HL-60/S4 (cell line): ENCODE data around the gene DEGS2.
"Not testable (repeated sequence)": the region's sequence is repeated elsewhere in the genome, so short reads cannot be mapped to it uniquely, and the experiment has no call there.

Experiments
- in situ Hi-C: fragments of 300-500 bp; cut with MboI; formaldehyde crosslinking; loops from 2 replicates; pipeline ENCODE4 v1.14.3; 2022; ENCODE audit warnings: low sequenced_read_pairs

DEGS2 gene

GRCh38 chr14:100159094-100159864 is at the start of gene DEGS2:
TSS of gene DEGS2 (minus strand) at chr14:100159645. CDS start at chr14:100159587, 58 bp downstream.
- in situ Hi-C loops = no loop called here

GRCh38 chr14:100208136-100208535 is 48.7 kb upstream of the DEGS2 start:
- in situ Hi-C loops = not testable (repeated sequence)

GRCh38 chr14:100207588-100207987 is 48.1 kb upstream of the DEGS2 start:
- in situ Hi-C loops = not testable (repeated sequence)

- in situ Hi-C loops = not testable (repeated sequence)
Measured at GRCh38 chr14:100204835-100205167, 45.4 kb upstream of the DEGS2 start.

- in situ Hi-C loops = no loop called here
Measured at GRCh38 chr14:100203962-100204834, 44.8 kb upstream of the DEGS2 start.

- in situ Hi-C loops = no loop called here
Measured at GRCh38 chr14:100203146-100203545, 43.7 kb upstream of the DEGS2 start.

- in situ Hi-C loops = no loop called here
Measured at GRCh38 chr14:100202712-100203111, 43.3 kb upstream of the DEGS2 start.

GRCh38 chr14:100201701-100202100 is 42.3 kb upstream of the DEGS2 start:
- in situ Hi-C loops = no loop called here

- in situ Hi-C loops = no loop called here
Measured at GRCh38 chr14:100200311-100200710, 40.9 kb upstream of the DEGS2 start.

- in situ Hi-C loops = loop anchor here (5.0 kb wide), 1 partner anchor 217 kb away; no protein-coding TSS in a partner anchor
Measured at GRCh38 chr14:100199240-100199860, 39.9 kb upstream of the DEGS2 start.

- in situ Hi-C loops = no loop called here
Measured at GRCh38 chr14:100193417-100194357, 34.2 kb upstream of the DEGS2 start.

- in situ Hi-C loops = no loop called here
Measured at GRCh38 chr14:100192672-100193416, 33.4 kb upstream of the DEGS2 start.

GRCh38 chr14:100192250-100192671 is 32.8 kb upstream of the DEGS2 start:
- in situ Hi-C loops = no loop called here

GRCh38 chr14:100191584-100192249 is 32.3 kb upstream of the DEGS2 start:
- in situ Hi-C loops = no loop called here

GRCh38 chr14:100190126-100190525 is 30.7 kb upstream of the DEGS2 start:
- in situ Hi-C loops = no loop called here

- in situ Hi-C loops = no loop called here
Measured at GRCh38 chr14:100188392-100189030, 29.1 kb upstream of the DEGS2 start.

GRCh38 chr14:100187247-100187833 is 27.9 kb upstream of the DEGS2 start:
- in situ Hi-C loops = no loop called here

- in situ Hi-C loops = not testable (repeated sequence)
Measured at GRCh38 chr14:100181876-100182551, 22.6 kb upstream of the DEGS2 start.
